Stimulated activated CD8-positive, alpha-beta memory T cell treated with anti-CD3 and anti-CD28 coated beads, Interleukin-12 subunit alpha, Interleukin-12 subunit beta, amount 100 ng/mL, for 1 hour (primary cell): ENCODE data around the gene HIF1A.
"Not testable (repeated sequence)": the region's sequence is repeated elsewhere in the genome, so short reads cannot be mapped to it uniquely, and the experiment has no call there.

ENCODE experiments used
- DNase-seq: peaks from one replicate; pipeline ENCODE4 v3.0.0-alpha.2; 2020; ENCODE audit warnings: low read depth

The HIF1A gene

GRCh38 chr14:61694830-61695694, at the start of gene HIF1A:
Gene HIF1A, plus strand, starts transcription at chr14:61695513. Its CDS starts 292 bp downstream, at chr14:61695805.
- DNase-seq: peak; percentile 90

DNA sequence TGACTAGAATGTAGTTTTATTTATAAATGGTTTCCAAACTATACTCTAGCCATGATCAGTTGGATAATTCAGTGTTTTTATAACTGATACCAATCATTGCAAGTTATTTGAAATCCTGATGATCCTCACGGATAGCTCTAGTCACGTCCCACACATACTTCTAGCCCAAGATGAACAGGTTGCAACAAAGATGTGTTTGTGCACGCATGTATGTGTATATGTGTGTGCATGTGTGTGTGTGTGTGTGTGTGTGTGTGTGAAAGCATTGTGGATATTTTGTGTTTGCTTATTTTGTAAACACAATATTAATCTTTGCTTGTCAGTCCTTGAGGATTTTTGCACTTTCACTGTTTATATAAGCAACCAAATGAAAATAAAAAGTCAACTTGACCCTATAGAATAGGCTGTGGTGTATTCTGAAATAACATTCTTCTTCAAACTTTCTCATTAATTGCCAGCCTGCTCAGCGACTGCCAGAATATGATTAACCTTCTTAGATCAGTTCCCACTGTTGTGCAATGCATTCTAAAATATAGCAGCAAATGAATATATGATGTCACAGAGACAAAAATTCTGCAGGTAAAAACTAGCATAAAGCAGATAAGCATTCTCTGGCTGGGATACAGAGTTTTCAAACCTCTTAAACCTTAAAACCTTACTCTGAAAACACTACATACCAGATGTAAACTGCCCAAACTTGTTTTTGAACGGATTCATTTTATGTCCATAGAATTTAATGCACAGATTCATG, 48.8 kb upstream of the HIF1A start:
- DNase-seq: no peak

DNA sequence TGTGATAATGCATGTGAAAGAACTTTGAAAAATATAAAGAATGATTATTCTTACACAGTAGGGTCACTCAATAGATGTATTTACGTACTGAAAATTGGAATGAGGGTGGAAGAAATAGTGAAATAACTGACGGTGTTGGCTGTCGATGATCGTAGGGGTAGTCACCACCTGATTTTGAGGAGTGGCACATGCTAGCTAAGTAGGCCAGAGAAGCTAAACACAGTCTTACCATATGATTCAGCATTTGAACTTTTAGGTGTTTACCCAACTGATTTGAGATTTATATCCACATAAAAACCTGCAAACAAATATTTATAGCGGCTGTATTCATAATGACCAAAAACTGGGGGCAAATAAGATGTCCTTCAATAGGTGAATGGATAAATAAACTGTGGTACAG, 47.6 kb upstream of the HIF1A start:
- DNase-seq: no peak

- no peak for DNase-seq
Observed at GRCh38 chr14:61648377-61648776, 46.9 kb upstream of the HIF1A start.

DNA sequence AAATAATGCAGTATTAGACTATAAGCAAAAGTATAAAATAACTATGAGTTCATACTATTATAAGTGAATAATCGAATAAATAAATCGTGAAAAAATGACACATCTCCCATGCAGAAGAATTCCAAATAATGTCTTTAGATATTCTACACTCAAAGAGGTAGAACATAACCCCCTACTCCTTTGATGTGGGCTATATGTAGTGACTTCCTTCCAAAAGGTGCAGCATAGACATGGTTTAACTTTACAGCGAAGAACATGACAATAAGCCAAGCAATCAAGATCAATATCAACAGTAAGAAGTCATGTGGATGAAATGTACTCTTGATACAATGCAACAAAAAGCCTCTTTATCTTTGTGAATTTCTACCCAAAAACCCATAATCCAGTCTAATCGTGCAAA, 46.0 kb upstream of the HIF1A start:
- DNase-seq: no peak

DNA sequence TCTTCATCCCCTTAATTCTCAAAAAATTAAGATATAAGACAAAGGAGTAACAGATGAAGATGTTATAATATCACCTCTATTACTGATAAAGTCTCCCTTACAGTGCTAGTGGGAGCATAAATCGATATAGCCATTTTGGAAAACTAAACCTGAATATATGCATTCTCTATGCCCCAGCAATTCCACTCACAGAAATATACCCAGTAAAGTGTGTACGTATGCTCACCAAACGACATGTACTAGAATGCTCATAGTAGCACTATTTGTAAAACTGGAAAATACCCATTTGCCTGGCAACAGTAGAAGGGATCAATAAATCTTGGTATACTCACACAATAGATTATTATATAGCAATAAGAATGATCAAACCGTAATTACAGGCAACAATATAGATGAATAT, 44.0 kb upstream of the HIF1A start:
- DNase-seq: no peak

DNA sequence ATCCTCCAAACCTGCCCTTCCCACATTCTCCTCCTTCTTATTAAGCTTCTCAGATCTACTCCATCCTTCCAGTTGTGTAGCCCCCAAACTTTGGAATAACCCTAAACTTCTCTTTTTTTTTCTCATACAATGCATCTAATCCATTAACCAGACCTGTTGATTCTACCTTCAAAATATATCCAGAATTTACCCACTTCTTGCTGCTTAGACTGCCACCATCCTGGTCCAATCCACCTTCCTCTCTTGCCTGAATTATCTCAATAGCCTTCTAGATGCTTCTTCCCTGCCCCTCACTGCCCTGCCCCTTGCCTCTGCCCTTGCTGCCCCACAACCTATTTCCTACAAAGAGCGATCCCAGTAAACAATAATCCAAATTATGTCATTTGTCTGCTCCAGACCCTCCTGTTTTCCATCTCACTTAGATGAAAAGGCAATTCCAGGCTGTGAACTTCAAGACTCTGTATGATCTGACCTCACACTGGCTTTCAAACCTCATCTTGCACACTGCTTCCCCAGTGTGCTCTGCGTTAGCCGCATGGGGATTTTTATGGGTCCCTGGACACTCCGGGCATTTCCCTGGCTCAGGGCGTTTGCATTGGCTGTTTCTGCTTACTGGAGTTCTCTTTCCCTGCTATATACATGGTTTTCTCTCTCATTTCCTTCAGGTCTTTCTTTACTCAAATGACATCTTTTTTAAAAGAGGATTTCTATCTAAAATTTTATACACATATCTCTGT, 42.6 kb upstream of the HIF1A start:
- no peak for DNase-seq

DNA sequence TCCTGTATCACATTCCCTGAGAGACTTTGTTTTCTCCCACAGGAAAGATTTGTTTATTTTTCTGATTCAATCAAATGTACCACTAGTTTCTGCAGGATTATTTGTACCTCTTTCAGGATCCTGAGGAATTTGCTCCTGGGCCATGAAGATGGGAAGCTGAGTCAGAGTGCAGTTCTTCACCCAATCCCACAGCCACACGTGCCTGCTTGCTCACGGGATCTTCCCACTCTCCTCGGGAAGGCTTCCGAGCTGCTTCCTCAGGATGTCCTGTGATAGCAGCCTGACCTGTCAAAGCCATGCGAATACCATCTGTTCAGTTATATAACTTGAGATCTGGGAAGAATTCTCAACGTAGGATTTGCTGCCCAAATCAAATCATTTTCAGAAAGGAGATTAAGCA, 41.8 kb upstream of the HIF1A start:
- no peak for DNase-seq

DNA sequence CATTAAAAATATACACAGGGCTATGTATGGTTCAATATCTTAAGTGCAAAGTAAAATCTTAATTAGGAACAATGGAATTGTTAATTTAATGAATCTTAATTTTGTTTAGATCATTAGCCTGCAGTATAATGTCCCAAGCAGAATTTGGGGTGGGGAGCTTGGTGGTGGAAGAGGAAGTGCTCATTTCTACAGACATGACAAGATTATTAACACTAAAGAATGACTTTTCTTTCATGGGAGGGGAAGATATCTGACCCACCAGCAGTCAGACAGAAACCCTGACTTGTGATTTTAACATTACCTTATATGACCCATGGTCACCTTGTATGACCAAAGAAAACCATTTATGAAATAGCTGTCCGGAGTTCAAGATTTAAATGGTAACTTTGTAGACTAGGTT, 41.3 kb upstream of the HIF1A start:
- no peak for DNase-seq

GRCh38 chr14:61655777-61656176, 39.5 kb upstream of the HIF1A start:
- DNase-seq: no peak

GRCh38 chr14:61656341-61656740, 39.0 kb upstream of the HIF1A start:
- DNase-seq: no peak

DNA sequence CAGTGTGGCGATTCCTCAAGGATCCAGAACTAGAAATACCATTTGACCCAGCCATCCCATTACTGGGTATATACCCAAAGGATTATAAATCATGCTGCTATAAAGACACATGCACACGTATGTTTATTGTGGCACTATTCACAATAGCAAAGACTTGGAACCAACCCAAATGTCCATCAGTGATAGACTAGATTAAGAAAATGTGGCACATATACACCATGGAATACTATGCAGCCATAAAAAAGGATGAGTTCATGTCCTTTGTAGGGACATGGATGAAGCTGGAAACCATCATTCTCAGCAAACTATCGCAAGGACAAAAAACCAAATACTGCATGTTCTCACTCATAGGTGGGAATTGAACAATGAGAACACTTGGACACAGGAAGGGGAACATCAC, 37.2 kb upstream of the HIF1A start:
- not testable (repeated sequence) for DNase-seq

DNA sequence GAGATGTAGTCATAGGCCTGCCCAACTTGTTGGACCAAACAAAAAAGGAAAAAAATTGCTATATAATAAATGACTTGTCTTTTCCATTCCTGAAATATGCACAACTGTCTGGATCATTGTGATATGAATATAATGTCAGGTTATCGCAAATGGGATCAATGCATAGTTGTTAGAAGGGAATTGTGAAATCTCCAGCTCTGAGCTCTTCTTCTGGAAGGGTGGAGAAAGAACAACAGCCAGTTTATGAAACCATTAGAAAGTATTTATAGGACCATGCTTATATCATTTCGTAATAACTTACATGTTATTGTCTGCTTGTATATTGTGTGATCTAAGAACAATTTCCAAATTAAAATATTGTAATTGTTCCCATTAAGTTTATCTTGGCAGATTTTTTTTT, 35.7 kb upstream of the HIF1A start:
- no peak for DNase-seq

DNA sequence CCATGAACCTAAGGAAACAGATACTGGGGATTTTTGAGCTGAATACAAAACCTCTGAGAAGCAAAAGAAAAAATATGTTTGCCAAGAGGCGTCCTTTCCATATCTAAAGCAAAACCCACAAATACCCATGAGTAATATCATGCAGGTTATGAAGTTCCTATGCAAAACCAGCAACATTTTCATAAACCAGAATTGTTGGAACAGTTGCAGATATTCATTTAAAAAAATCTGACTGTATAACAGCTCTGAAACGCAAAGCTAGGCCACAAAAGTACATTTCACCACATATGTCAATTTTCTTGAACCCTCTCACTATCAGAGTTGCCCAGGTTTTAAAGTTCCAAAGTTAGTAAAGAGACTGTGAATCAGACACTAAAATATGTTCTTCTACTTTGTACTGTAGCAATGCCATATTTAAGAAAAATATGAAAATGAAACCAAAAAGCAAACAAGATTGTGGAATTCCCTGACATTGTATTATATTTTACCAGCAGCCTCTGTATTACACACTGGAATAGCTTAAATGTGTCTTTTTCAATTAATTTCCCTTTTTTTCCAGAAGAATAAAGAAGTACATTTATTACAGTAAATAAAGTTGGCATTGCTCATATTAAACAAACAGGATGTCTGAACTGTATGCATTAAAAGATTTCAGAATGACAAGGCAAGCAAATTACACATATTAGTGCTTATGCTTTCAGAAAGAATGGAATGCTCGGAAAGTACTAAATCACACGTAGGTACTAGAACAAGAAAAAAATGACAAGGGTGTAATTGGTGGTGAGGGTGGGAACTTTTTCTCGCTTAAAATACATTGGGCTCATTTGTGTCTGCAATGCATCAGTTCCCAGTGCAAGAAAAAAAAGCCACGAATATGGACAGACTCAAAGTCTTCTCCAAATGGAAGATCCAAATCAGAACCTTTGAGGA, 33.6 kb upstream of the HIF1A start:
- no peak for DNase-seq

- peak; percentile 27 for DNase-seq
Observed at GRCh38 chr14:61662437-61663311, 32.6 kb upstream of the HIF1A start.

- DNase-seq: no peak
Observed at GRCh38 chr14:61663312-61663979, 31.9 kb upstream of the HIF1A start.

DNA sequence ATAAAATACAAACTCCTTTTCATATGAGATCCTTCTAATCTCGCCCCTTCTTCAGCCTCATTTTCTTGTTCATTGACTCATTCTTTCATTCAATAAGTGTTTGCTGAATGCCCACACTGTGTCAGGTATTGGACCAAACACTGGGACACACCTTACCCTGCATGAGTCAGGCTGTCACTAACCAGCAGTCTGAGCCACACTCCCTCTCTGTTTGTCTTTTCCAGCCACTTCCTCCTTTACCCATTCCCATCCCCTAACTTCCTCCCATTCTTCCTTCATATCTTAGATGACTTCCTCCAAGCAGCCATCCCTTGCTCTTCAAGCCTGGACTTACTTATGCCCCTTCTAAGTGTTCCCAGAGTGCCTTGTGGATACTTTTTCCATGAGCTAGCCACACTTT, 27.0 kb upstream of the HIF1A start:
- no peak for DNase-seq

- DNase-seq: no peak
Observed at GRCh38 chr14:61670576-61670975, 24.7 kb upstream of the HIF1A start.

DNA sequence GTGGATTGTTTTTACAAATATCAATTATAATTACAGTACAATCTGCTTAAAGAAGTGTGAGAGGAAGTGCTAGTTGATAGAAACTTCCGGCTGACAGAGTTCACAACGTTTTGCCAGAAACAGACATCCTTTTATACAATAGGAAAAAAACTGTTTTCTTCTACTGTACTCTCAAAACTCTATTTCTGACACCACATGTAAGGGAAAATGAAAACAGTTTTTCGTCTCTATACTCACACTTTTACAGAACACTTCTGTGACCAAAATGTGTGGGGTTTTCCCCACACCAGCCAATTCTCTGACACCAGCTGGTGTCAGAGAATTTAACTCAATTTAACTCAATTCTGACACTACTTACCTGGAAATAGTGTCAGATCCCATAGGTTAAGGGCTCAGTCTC, 24.2 kb upstream of the HIF1A start:
- no peak for DNase-seq

DNA sequence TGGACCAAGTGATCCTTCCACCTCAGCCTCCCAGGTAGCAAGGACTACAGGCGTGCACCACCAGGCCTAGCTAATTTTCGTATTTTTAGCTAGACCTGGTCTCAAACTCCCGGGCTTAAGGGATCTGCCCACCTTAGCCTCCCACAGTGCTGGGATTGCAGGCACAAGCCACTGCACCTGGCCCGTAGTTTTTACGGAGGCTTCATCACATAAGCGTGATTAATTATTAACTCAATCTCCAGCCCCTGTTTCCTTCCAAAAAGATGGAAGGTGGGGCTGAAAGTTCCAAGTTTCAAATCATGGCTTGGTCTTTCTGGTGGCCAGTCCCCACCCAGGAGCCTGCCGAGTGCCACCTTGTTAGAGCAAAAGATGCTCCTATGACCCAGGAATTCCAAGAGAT, 22.5 kb upstream of the HIF1A start:
- no peak for DNase-seq
